Stimulated activated CD8-positive, alpha-beta memory T cell treated with anti-CD3 and anti-CD28 coated beads, Interleukin-12 subunit alpha, Interleukin-12 subunit beta, amount 100 ng/mL, for 24 hours (primary cell): ENCODE data around the gene TSHZ2.

Source experiments
- DNase-seq: peaks from one replicate; pipeline ENCODE4 v3.0.0-alpha.2; 2020; ENCODE audit errors: extremely low read depth

TSHZ2 gene

DNA sequence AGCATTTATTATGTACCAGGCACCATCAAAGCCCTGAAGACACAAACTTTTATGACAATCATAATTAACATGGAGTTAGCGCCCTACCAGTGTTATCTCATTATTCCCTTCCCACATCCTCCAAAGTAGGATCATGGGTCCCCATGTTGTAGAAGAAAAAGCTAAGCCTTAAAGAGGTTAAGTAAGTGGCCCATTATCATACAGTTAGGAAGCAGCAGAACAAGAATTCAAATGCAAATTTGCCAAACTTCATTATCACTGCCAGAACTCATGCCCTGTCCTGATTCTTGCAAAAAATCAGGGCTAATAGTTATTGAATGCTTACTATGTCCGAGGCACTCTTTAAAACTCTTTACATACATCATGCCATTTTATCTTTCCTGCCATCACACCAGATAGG lies 310.9 kb downstream of the TSHZ2 start:
- no peak for DNase-seq

DNA sequence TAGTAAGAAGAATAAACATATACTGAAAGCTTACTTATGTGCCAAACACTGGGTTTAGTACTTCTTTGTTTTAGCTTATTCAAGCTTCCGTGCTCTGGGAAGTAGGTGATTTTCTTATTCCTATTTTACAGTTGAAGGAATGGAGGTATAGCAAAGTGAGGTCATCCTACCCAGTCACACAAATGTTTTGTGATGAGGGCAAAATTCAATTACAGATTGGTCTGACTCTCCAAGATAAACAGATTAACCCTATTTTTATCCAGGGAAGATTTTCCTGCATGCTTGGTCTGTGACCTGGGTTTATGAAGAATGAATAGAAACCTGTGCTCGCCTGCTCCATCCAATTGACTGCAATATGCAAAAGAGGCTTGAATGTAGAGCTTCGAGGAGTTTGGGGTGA lies 311.4 kb downstream of the TSHZ2 start:
- no peak for DNase-seq

DNA sequence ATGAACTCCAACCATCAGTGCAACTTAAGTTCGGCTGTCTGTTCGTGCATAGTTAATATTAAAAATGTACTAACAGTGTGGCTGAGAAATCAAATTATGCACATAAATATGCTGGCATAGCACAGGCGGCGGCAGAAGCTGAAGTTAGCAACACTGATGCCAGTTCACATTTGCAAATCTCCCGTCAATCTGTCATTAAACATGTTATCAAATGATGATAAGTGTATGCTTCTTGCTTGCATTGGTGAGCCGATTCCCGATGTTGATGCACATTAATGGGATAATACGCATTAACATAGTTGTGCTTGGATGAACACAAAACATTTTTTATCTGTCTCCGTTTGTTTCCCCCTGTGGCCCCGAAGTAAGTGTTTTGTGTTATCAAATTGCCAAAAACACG lies 312.1 kb downstream of the TSHZ2 start:
- no peak for DNase-seq

DNA sequence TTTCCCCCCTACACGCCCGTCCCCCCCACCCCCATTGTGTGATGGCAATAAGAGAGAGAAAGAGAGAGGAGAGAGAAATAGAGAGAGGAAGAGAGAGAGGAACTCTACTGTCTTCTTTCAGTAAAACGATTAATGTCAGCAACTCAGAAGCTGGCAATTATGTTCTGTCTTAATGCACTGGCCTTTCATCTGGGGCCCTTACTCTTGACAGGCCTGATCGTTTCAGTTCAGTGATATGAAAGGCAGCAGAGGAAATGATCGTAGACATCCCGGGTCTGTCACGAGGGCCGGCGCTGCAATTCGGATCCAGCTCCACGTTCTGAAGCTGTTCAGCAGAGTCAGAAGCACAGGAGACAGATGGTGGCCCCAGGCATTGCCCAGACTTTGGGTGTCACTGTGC lies 312.5 kb downstream of the TSHZ2 start:
- no peak for DNase-seq

DNA sequence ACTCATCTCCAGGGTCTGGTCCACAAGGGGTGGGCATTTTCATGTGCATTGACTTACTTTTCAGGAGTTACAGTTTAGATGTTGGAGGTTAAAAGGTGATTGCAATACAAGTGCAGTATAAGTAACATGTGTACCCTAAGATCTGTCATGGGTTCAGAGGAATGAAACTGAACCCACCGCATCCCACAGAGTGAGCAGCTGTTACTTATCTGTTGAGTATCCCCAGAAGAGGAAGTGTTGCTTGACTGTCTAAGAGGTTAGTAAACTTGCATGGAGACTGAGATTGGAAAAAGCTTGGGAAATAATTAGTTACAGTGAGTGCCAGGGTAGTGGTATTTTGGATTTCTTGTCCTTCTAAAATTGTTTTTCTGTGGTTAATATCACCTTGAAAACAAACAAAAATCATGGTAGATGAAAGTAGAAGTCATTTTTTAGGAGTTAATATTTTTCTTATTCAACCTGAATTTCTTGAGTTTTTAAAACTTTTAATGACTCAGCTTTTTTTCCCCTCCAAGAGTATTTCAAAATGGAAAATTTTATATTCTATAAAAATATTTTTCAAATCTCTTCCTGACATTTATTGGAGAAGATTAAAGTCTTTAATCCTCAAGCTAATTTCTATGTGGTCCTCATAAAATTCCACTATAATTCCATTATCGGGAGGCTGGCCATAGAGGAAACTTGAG lies 315.3 kb downstream of the TSHZ2 start:
- no peak for DNase-seq

DNA sequence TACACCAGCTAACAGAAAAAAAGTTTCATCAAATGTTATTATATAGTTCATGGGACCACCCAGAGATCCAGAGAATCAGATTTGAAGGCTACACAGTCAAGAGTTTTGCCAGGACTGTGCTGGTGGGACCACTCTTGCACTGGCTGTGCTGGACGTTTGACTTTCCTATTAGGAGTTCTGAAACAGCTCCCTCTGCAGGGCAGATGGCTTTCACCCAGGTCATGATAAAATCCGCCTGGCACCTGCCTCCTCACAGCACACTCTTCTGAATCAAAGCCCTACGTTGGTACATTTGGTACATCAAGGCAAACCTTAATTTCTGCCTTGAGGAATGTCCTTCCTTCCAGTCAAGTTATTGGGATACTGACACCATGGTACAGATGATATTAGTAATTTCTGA lies 319.4 kb downstream of the TSHZ2 start:
- DNase-seq: no peak

DNA sequence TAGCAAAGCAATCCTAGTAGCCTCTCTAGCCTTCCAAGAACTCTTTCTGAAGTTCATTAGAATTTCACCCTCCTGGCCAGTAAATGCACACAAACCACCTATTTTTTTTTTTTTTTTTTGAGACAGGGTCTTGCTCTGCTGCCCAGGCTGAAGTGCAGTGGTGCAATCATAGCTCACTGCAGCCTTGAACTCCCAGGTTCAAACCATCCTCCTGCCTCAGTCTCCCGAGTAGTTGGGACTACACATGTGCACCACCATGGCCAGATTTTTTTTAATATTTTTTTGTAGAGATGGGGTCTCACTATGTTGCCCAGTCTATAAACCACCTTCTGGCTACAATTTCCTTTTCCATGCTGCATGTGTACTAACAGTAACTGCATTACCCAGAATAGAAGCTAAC lies 320.2 kb downstream of the TSHZ2 start:
- no peak for DNase-seq

DNA sequence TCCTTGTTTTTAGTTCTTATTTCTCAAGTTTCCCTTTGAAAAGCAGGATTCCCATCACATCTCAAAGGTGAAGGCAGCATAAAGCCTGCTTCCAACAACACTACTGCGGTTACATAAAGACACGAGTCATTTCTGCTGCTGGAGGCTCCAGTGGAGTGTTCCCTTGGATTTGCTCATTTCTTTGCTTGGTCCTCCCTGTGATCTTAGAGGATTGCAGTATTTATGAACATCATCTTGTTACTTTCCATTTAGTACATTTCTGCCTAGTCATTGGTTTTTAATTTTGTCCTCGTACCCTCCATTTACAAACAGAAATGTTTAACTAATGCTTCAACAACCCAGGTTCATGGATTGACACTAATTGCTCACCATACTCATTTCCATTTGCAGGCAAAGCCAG lies 322.6 kb downstream of the TSHZ2 start:
- no peak for DNase-seq

DNA sequence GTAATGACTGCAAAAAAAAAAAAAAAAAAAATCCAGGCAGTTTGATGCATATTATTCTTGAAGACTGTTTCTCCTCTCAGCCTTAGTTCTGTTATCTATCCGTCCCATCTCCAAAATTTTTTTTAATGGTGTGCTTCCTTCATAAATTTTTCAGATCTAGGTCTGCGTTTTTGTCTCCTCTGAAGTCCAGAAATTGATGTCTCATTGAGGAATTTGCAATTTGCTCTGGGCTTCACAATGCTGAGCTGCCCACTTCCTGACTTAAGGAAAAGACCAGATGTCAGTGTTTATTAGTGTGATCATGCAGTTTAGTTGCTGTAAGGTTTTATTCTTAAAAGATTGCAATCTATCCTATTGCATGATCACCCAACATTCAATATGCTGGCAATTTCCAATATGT lies 323.9 kb downstream of the TSHZ2 start:
- no peak for DNase-seq

DNA sequence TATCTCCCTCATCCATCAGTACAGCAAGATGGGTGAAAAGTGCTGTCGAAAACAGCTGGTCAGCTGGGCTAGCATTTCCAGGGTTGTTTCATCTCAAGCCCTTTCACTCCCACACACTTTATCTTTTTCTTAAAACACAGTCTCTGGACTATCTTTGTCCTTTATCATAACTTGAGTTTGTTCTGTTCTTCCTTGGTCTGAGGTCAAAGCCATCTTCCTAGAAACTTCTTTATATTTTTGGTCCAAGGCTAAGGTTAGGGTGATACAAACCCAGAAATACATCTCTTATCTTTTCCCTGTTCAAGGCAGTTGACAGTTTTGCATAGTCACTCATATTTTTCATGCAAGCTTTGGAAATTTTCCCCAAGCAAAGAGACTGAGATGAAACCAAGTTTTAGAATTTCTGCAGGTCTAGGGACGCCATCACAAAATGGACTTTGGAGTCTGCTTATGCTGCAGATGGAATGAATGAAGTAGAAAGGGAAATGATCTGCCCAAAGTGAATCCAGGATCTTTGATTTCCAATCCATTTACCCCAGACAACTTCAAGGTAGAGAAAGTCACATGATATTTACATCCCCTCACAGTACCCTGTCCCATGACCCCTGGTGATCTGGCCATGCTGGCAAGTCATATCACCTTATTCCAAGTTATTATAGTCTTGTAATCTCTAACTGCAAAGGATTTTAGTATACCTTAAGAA lies 324.4 kb downstream of the TSHZ2 start:
- no peak for DNase-seq

DNA sequence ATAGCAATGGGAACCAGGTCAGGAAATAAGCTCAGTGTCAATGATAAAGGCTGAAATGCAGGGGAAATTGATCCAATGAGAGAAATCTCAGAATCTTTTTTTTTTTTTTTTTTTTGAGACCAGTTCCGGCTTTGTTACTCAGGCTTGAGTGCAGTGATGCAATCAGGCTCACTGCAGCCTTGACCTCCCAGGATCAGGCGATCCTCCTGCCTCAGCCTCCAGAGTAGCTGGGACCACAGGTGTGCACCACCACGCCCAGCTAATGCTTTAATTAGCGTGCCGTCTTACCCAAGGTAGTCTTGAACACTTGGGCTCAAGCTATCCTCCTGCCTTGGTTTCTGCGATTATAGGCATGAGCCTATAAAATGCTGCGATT lies 325.0 kb downstream of the TSHZ2 start:
- DNase-seq: no peak

DNA sequence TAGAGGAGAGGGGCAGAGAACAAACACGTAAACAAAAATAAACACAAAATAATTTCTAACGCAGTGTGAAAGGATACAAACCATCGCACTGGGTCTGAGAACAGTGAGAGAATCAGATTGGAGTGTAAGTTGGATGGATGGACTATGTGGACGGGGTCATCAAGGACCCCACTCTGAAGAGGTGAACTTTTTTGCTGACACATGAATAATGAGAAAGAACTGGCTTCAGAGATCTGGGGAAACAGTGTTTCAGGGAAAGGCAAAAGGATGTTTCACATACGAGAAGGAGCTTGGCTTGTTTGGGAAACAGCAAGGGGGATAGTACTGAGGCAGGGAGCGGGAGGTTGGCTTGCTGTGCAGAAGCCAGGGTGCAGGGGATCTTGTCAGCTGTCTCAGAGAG lies 326.1 kb downstream of the TSHZ2 start:
- no peak for DNase-seq

DNA sequence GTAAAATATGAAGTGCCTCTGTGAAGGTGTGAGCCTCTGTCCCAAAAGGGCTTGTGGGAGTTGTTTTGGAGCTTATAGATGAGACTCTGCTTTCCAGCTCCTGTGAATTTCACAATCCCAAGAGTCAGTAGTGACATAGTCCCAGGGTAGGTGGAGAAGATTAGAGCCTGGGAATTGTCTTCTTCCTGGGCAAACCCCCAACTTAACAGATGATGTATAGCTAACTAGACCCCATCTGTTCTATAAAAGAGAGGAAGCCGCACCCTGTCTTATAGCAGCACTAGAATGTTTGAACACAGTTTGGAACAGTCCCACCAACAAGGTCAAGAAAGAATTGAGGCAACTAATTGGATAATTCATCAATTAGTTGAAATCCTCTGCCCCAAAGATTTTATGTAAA lies 326.8 kb downstream of the TSHZ2 start:
- DNase-seq: no peak

DNA sequence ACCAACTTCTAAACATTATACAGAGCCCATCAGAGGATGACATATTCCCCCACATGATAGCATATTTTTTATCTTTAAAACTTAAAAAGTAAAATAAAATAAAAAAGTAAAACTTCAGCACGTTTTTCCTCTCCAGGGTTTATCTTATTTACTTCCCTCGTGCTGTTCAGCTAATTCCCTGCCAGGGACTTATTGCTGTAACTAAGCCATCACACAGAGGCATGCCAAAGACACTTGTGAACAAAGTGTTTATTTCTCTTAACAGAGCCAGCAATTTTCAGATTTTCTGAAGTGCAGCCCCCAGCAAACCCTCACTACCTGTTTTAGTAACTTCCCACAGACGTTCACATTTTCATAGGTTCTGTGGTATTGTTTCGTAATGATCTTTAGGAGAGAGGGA lies 327.7 kb downstream of the TSHZ2 start:
- DNase-seq: no peak

DNA sequence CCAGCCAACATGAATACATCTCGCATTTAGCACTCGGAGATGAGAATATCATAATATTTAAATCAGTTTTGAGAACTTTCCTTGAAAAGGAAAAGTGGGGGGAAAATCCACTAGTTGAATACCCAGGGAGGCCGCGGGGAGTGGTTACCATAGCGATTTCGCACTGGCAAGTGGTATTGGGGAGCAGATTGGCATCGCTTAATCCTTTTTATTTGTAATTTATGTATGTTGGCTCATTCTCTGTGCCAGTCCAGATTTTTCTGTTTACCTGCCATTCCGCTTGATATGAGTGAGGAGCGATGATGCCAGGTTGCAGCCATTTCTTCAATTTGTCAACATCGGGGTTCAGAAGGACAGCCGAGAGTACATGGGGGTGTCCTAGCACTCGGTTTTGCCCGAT lies 329.7 kb downstream of the TSHZ2 start:
- no peak for DNase-seq

DNA sequence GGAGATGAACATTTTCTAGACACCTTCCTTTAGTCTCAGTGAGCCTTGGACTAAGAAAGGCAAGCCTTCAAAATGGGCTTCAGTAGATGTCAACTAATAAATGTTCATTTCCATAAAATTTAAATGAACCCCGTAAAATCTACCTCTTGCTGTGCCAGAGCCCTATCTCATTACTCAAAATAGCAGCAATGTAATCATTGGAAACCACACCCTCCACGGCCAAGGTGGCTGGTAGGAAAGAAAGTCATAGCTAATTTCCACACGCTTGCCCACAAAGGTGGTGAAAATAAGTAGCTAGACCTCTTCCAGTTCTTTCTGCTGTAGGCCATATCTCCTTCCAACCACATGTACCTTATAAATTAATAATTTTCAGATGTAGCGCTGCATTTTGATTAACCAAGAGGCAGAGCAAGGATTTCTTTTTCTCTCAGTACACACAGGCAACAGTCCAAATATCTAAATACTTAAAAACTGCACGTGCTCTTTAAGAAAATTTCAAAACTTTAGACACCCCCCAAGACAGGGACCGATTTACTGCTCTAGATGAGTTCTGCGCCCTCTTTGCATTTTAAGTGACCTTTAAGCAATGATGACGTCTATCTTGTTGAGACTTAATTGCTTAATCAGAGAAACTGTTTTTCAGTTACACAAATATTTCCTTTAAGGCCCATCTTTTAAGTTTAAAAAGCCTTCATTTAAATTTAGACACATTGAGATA lies 330.7 kb downstream of the TSHZ2 start:
- DNase-seq: no peak

DNA sequence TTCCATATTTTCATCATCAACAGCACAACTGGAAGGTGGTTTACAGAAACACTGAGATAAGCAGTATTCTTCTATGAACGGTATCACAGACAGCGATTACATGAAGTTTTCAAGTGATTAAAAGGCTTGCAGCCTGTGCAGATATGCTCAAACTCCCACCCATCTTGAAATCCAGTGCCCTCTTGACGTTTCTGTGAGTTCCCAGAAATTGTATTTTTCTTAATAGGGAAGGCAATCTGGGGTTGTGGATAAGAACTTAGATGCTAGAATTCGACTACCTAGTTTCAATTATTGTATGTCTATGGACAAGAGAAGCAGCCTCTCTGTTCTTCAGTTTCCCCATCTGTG lies 331.2 kb downstream of the TSHZ2 start:
- DNase-seq: no peak

DNA sequence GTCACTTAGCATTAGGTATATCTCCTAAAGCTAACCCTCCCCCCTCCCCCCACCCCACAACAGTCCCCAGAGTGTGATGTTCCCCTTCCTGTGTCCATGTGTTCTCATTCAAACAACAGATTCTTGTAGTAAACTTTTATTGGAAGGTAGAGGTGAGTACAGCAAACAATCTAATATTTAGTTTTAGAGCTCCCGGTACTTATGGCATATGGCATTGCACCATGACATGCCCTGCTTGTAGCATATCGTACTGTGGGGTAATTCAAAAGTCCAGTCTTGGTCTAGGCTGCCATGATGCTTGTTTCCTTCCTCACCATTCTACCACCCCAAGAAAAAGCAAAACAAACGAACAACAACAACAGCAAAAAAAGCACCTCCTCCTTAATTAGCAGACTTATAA lies 332.0 kb downstream of the TSHZ2 start:
- no peak for DNase-seq

DNA sequence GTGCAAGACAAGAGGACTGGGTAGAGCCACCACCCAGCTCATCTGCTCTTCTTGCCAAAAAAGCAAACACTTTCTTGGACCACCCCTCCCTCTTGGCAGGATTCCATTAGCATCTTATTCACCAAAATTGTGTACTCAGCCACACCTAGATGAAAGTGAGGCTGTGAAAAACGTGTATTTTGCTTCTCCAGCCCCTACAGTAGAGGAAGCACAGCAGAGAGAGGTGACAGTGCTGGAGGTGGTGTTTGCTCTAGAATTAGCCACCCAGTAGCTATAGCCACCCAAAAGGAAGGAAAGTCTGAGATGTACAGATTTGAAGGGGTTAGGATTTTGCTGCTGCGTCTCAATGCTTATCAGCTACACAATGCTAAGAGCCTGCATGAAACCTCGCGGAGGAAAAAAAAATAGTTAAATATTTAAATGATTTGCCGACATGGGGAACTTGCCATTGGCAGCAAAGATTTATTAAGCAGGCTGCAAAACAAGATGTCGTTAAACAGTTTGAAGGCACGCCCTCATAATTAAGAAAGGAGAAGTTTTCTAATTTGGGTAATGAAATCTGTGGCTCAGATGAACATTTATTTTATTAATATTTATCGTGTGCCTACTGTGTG lies 334.1 kb downstream of the TSHZ2 start:
- no peak for DNase-seq

DNA sequence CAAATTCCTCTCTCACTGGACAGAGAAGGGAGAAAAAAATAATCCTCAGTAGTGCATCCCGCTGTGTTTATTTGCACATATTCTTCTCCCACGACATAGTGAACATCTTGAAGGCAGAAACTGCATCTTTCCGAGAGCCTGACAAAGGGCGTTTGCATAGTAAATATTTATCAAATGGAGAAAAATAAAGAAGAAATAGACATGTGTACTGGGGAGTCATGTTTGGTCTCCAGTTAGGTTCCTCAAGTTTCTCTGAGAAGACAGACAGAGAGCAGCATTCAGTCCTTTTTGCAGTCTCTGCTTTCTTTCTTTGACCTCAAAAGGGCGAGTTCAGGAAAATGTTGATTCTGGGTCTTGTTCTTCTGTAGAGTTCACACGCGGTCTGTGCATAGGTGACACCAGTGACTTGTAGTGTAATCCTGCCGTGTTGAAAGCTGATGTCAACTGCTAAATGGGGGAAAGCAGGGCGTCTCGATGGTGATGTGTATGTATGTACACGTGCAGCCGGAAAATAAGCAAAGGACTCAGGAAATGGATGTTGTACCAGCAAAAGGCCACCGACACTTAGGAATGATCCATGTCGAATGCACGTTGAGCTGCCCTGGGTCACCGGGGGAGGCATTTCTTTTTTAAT lies 335.9 kb downstream of the TSHZ2 start:
- no peak for DNase-seq

DNA sequence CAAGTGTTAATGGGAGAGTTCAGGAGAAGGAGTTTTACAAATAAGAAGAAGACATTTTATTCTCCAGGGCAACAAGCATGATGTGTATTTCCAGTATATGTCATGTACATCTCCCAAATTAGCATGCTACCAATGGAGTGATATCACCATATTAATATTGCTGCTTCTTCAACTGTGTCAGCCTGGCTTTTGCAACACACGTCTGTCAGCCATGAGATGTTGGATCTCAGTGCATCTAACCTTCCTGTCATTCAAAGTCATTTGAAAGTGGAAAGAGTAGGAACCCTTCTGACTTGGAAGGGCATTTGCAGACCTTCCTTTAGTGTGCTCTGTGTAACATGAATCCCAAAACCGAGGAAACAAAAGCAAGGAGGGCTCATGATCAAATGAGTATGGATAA lies 337.4 kb downstream of the TSHZ2 start:
- no peak for DNase-seq

DNA sequence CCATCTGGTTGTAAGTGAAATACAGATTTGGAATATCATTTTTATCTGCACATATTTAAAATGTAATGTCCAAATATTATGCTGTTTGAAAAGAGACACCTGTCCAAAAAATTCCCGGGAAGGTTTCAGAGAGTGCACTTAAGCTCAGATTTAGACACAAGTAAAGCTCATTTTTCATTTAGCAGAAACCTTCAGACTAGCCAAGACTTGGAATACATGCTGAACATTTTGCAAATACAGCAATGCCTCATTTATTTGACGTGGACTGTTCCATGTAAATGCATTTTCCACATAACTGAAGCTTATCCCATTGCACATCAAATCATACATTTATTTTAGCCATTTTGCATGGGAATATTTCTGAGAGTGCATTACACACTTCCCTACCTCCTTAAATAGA lies 340.8 kb downstream of the TSHZ2 start:
- no peak for DNase-seq
